Omental fat pad (tissue), 4 donors: ENCODE measurements around the gene ZMPSTE24. TPM values are rescaled to one million over a fixed set of nuclear protein-coding genes. Genes with fewer than 3 reads are reported as not detected.

ENCODE experiments used
- ATAC-seq: fragments of 150-250 bp; one replicate; pipeline ENCODE4 v1.9.1; 2016; ENCODE audit warnings: mild to moderate bottlenecking, moderate library complexity; ENCODE audit not compliant: low FRiP score
- DNase-seq: peaks from one replicate; pipeline ENCODE4 v3.0.0-alpha.2; 2019; ENCODE audit warnings: low spot score
- total RNA-seq, 4 donors: library from RNA; depleted of rRNA; stranded (reverse); fragments of >200 nt; gene quantifications; one replicate each; pipeline ENCODE4 v1.1.0, GENCODE V29; 2016
- TF ChIP-seq, protein P1 (sequence below), 3 donors: fragments of 450-650 bp; IDR thresholded peaks; one replicate each; pipeline ENCODE4 v1.5.1; 2016 to 2017; ENCODE audit warnings: antibody characterized with exemption in 3 of 3, mild to moderate bottlenecking in 3 of 3, moderate library complexity in 2 of 3

Gene ZMPSTE24
- total RNA-seq, 4 donors from 2014 or later = 34.8 to 38.3 (median 36.2) TPM

GRCh38 chr1:40308036-40308727 lies 50.1 kb downstream of the ZMPSTE24 start:
- no peak for DNase-seq
- peak; percentile 37 for ATAC-seq
- TF ChIP-seq, protein P1, sequence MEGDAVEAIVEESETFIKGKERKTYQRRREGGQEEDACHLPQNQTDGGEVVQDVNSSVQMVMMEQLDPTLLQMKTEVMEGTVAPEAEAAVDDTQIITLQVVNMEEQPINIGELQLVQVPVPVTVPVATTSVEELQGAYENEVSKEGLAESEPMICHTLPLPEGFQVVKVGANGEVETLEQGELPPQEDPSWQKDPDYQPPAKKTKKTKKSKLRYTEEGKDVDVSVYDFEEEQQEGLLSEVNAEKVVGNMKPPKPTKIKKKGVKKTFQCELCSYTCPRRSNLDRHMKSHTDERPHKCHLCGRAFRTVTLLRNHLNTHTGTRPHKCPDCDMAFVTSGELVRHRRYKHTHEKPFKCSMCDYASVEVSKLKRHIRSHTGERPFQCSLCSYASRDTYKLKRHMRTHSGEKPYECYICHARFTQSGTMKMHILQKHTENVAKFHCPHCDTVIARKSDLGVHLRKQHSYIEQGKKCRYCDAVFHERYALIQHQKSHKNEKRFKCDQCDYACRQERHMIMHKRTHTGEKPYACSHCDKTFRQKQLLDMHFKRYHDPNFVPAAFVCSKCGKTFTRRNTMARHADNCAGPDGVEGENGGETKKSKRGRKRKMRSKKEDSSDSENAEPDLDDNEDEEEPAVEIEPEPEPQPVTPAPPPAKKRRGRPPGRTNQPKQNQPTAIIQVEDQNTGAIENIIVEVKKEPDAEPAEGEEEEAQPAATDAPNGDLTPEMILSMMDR (IDR thresholded peaks at IDR 0.05) = no peak

DNA sequence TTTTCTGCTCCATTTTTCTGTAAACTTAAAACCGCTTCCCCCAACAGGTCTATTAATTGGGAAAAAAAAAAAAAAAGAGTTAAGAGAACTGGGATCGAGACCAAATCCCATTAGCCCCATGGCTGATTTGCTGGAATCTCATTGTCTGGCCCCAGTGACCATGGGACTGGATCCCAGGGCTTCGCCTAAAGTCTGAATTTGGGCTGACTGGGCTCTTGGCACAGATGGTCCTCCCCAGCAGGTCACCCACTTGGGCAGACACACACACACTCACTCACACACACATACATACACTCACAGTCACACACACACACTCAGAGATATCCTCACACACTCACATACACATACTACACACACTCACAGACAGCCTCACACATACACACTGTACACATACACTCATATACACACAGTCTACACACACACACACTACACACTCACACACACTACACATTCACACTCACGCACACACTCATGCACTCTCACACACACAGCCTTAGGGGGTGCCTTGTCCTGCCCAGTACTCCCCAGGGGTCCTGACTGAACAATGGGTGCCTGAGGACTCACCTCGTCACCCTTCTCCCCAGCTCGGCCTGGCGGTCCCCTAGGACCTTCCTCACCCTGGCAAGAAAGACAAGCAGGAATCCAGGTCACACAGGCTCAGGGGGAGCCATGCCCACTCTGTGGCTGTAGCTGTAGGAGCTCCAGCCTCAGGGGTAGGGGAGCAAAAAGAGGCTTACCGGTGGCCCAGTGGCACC lies 51.5 kb downstream of the ZMPSTE24 start:
- ATAC-seq = no peak
- TF ChIP-seq, protein P1 (IDR thresholded peaks at IDR 0.05) = no peak
- no peak for DNase-seq

DNA sequence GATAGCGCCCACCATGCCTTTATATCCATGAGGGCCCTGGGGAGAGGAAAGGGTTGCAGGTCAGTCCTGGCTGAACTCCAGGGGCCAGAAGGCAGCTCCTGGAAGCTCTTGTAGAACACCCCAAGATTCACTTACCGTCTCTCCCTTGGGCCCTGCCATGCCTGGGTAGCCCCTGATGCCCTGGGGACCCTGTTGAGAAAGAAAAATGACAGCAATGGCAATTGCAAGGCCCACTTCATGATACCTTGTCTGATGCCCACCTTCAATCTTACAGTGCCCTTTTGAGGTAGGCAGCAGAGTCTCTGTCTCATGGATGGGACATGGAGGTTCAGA lies 52.1 kb downstream of the ZMPSTE24 start:
- no peak for ATAC-seq
- no peak for DNase-seq
- TF ChIP-seq, protein P1 (IDR thresholded peaks at IDR 0.05) = no peak

DNA sequence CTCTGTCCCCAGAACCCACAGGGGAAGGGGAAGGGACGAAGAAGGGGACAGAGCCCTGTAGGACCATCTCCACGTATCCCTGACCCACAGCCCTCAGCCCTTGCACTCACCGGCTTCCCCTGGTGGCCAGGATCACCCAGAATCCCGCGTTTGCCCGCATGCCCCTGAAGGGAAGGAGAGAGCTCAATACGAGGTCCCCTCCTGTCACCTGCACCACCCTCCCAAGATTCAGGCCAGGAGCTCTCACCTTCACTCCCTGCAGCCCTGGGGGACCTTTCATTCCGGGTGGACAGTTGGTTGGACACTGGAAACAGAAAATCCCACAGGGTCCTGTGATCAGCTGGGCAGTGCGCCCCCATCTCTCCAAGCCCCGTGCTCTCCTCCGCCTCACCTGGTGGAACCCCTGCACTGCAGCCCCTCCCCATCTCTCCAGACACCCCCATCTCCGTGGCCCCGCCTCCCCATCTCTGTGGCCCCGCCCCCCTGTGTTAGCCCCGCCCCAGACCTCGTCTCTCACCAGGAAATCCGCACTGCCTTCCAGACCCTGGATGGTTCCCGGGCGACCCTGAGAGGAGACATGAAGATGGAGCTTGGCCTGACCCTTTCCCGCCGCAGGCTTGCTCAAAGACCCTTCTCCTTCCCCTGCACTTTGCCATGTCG lies 53.1 kb downstream of the ZMPSTE24 start:
- DNase-seq (no peak), ATAC-seq (no peak)
- TF ChIP-seq, protein P1 (IDR thresholded peaks at IDR 0.05) = no peak

- TF ChIP-seq, protein P1 (IDR thresholded peaks at IDR 0.05) = no peak
- ATAC-seq (no peak), DNase-seq (no peak)
These were observed 53.7 kb downstream of the ZMPSTE24 start for GRCh38 chr1:40311692-40312091.

- ATAC-seq = no peak
- TF ChIP-seq, protein P1 (IDR thresholded peaks at IDR 0.05) = no peak
These were observed 54.5 kb downstream of the ZMPSTE24 start for GRCh38 chr1:40312238-40313205.

More at GRCh38 chr1:40312238-40313205, 54.5 kb downstream of the ZMPSTE24 start:
- no peak for DNase-seq
